IMR-90 (cell line): ENCODE data around the gene NTM. TPM values are rescaled to one million over a fixed set of nuclear protein-coding genes. Genes with fewer than 3 reads are reported as not detected.

Experiments used
- ATAC-seq: fragments of 200-7000 bp; cut with Tn5 transposase; 2 replicates; pipeline ENCODE4 v1.9.1; 2020; ENCODE audit warnings: low read depth, mild to moderate bottlenecking, moderate library complexity
- BruUV-seq: library from RNA; stranded (reverse); fragments of 400-500 nt; replicated peaks from 2 replicates; lab custom pipeline; 2021; lab: Mats Ljungman, UMichigan
- CTCF ChIA-PET: fragments of 300-600 bp; formaldehyde crosslinking; extraction: SDS; loops from one replicate; lab custom pipeline; 2021; ENCODE audit warnings: antibody characterized with exemption; lab: Yijun Ruan, JAX
- POLR2A ChIA-PET: fragments of 300-600 bp; sonication (Branson Sonifier 250); formaldehyde crosslinking; loops from one replicate; lab custom pipeline; 2022; ENCODE audit warnings: antibody characterized with exemption; ENCODE audit not compliant: unreplicated experiment; lab: Charles Lee
- DNase-seq: peaks from one replicate; pipeline ENCODE4 v3.0.0; 2013
- H2AFZ ChIP-seq: replicated peaks from 2 replicates; pipeline ENCODE3; 2013; ENCODE audit warnings: low read length, mild to moderate bottlenecking; ENCODE audit not compliant: poor library complexity
- H2AK5ac ChIP-seq: 2 replicates; pipeline ENCODE4 v1.6.1; 2013; ENCODE audit warnings: low read depth, low read length, inconsistent platforms
- H2AK9ac ChIP-seq: replicated peaks from 2 replicates; pipeline ENCODE3; 2013; ENCODE audit warnings: mild to moderate bottlenecking, low read depth, low read length, moderate library complexity; ENCODE audit not compliant: poor library complexity
- H2BK120ac ChIP-seq: 2 replicates; pipeline ENCODE4 v1.6.1; 2013; ENCODE audit warnings: low read depth, low read length, inconsistent platforms
- H2BK15ac ChIP-seq: 3 replicates; pipeline ENCODE4 v1.6.1; 2013; ENCODE audit warnings: low read depth, low read length, inconsistent platforms
- H2BK20ac ChIP-seq: 2 replicates; pipeline ENCODE4 v1.6.1; 2013; ENCODE audit warnings: low read depth, mild to moderate bottlenecking, inconsistent platforms, low read length, moderate library complexity
- H2BK5ac ChIP-seq: 2 replicates; pipeline ENCODE4 v1.6.1; 2013; ENCODE audit warnings: mild to moderate bottlenecking, low read depth, low read length, inconsistent platforms; ENCODE audit not compliant: poor library complexity, severe bottlenecking
- H3K14ac ChIP-seq: replicated peaks from 2 replicates; pipeline ENCODE4 v1.6.1; 2013; ENCODE audit warnings: low read depth, low read length, inconsistent platforms
- H3K18ac ChIP-seq: 2 replicates; pipeline ENCODE4 v1.6.1; 2013; ENCODE audit warnings: low read depth, low read length, control low read depth
- H3K23ac ChIP-seq: 2 replicates; pipeline ENCODE4 v1.6.1; 2013; ENCODE audit warnings: low read depth, low read length, inconsistent platforms
- H3K27ac ChIP-seq: 2 replicates; pipeline ENCODE4 v1.5.1; 2013; ENCODE audit warnings: mild to moderate bottlenecking, control low read depth, low read length; ENCODE audit not compliant: insufficient read depth
- H3K27me3 ChIP-seq: 2 replicates; pipeline ENCODE4 v1.6.1; 2013; ENCODE audit warnings: low read length; ENCODE audit not compliant: control insufficient read depth, insufficient read depth
- H3K36me3 ChIP-seq: 2 replicates; pipeline ENCODE4 v1.6.1; 2013; ENCODE audit warnings: low read length, mixed read lengths; ENCODE audit not compliant: control insufficient read depth, insufficient read depth
- H3K4ac ChIP-seq: 2 replicates; pipeline ENCODE4 v1.6.1; 2013; ENCODE audit warnings: low read depth, low read length, inconsistent platforms
- H3K4me1 ChIP-seq: 2 replicates; pipeline ENCODE4 v1.6.1; 2013; ENCODE audit warnings: low read length, mixed read lengths; ENCODE audit not compliant: control insufficient read depth, insufficient read depth
- H3K4me2 ChIP-seq: 2 replicates; pipeline ENCODE4 v1.6.1; 2013; ENCODE audit warnings: low read depth, mild to moderate bottlenecking, control low read depth, low read length, moderate library complexity
- H3K4me3 ChIP-seq: 2 replicates; pipeline ENCODE4 v1.5.1; 2013; ENCODE audit warnings: low read depth, mild to moderate bottlenecking, control low read depth, low read length, moderate library complexity; ENCODE audit not compliant: insufficient read depth
- H3K56ac ChIP-seq: 2 replicates; pipeline ENCODE4 v1.6.1; 2013; ENCODE audit warnings: low read length, inconsistent platforms; ENCODE audit not compliant: insufficient read depth; ENCODE audit errors: extremely low read depth
- H3K79me1 ChIP-seq, 2 experiments: 2 replicates each; pipeline ENCODE4 v1.6.1; 2013; ENCODE audit warnings: low read length in 2 of 2, inconsistent platforms in 1 of 2, low read depth in 1 of 2
- H3K9ac ChIP-seq: 2 replicates; pipeline ENCODE4 v1.6.1; 2013; ENCODE audit warnings: low read depth, low read length, control low read depth
- H3K9me1 ChIP-seq: 2 replicates; pipeline ENCODE4 v1.6.1; 2013; ENCODE audit warnings: low read length, inconsistent platforms; ENCODE audit not compliant: insufficient read depth
- H3K9me3 ChIP-seq: 2 replicates; pipeline ENCODE4 v1.6.1; 2013; ENCODE audit warnings: low read length; ENCODE audit not compliant: control insufficient read depth, insufficient read depth
- H4K20me1 ChIP-seq: 2 replicates; pipeline ENCODE4 v1.6.1; 2013; ENCODE audit warnings: low read length, inconsistent platforms; ENCODE audit not compliant: insufficient read depth
- H4K5ac ChIP-seq: 2 replicates; pipeline ENCODE4 v1.6.1; 2013; ENCODE audit warnings: mild to moderate bottlenecking, low read depth, low read length, control low read depth
- H4K8ac ChIP-seq, 2 experiments: 2 replicates each; pipeline ENCODE4 v1.6.1; 2013; ENCODE audit warnings: low read depth in 2 of 2, low read length in 2 of 2, control low read depth in 1 of 2, inconsistent platforms in 1 of 2
- H4K91ac ChIP-seq: 2 replicates; pipeline ENCODE4 v1.6.1; 2013; ENCODE audit warnings: low read depth, low read length, inconsistent platforms; ENCODE audit not compliant: insufficient read depth
- CEBPB ChIP-seq: IDR thresholded peaks from 2 replicates; pipeline ENCODE4 v1.6.1; 2012; ENCODE audit warnings: low read depth, low read length, improper control_type of control experiment
- MXI1 ChIP-seq: IDR thresholded peaks from 2 replicates; pipeline ENCODE4 v1.6.1; 2012; ENCODE audit warnings: low read depth, mild to moderate bottlenecking, low read length, moderate library complexity, borderline replicate concordance
- POLR2A ChIP-seq: IDR thresholded peaks from 2 replicates; pipeline ENCODE4 v1.6.1; 2012; ENCODE audit warnings: mild to moderate bottlenecking, low read depth, low read length
- RCOR1 ChIP-seq: IDR thresholded peaks from 2 replicates; pipeline ENCODE4 v1.6.1; 2012; ENCODE audit warnings: mild to moderate bottlenecking, low read length, improper control_type of control experiment; ENCODE audit not compliant: insufficient replicate concordance
- dilution Hi-C: fragments of 300-500 bp; cut with HindIII; formaldehyde crosslinking; loops from one replicate; pipeline ENCODE4 v1.14.3; 2018; ENCODE audit warnings: low sequenced_read_pairs; ENCODE audit not compliant: unreplicated experiment
- in situ Hi-C: fragments of 300-500 bp; cut with MboI; formaldehyde crosslinking; loops from 3 replicates; pipeline ENCODE4 v1.14.3; 2019; ENCODE audit warnings: low sequenced_read_pairs, inconsistent platforms, mixed read lengths
- intact Hi-C: fragments of 100-400 bp; cut with micrococcal nuclease; formaldehyde crosslinking; loops from 2 replicates; pipeline ENCODE4 v1.10.0; 2022
- polyA plus RNA-seq, 3 experiments: library from polyadenylated mRNA; depleted of rRNA; stranded (reverse); fragments of >200 nt; gene quantifications; 2 replicates each; pipeline ENCODE4 v1.2.3, GENCODE V29; 2012; ENCODE audit warnings: low replicate concordance in 1 of 3
- total RNA-seq: library from RNA; depleted of rRNA; stranded (reverse); fragments of >200 nt; gene quantifications from 2 replicates; pipeline ENCODE4 v1.2.3, GENCODE V29; 2012
- TF ChIP-seq, protein P1 (sequence below): conservative IDR thresholded peaks from 2 replicates; pipeline ENCODE4 v1.5.1; 2012; ENCODE audit warnings: mild to moderate bottlenecking, low read depth, low read length, improper control_type of control experiment

Gene NTM
- total and polyA plus RNA-seq, 2 of the 4 experiments (the other 2 are of a cell fraction), result 19.5 to 25.5 TPM

DNA sequence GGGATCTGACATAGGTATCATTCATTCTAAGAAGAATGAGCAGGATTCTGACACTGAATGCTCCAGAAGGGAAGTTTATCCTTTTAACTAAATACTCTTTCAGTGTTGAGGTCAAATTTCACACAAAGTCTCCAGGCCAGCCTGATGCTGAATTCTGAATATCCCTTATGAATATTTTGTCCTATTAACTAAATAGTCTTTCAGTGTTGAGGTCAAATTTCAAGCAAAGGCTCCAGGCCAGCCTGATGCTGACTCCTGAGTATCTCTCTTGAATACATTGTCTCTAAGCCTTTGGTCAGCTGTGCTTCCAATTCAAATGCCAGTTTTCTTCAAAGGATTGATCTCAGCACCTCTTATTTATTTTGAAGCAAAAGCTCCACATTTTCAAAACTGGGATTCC lies 676.8 kb downstream of the NTM start:
- H4K91ac ChIP-seq, result peak overlapping the region; percentile 47; the same call in 1 of the 2 replicates
- peak; percentile 67 for ATAC-seq
- in situ Hi-C loops, result no loop called here
- no peaks in the 10 kb centered on the region for H4K20me1 ChIP-seq
- BruUV-seq, result no TSS peak
- peak; percentile 34 for DNase-seq
- H2AK9ac ChIP-seq, result no peak overlapping the region
- peak overlapping the region; percentile 65 for H4K5ac ChIP-seq
- peak overlapping the region; percentile 41 for H2BK5ac ChIP-seq
- peak overlapping the region; percentile 42; the same call in 1 of the 2 replicates for H3K27ac ChIP-seq
- dilution Hi-C loops, result no loop called here
- peak overlapping the region; percentile 12 for H3K4me2 ChIP-seq
- H3K14ac ChIP-seq, result peak overlapping the region; percentile 75
- POLR2A ChIA-PET, result interaction anchor here (1.2 kb wide), 1 partner anchor 9 kb away, joined by 3 read pairs; no protein-coding TSS in a partner anchor
- peak overlapping the region in 1 of 2 experiments; percentile 68; a peak in 1 of 4 replicates for H4K8ac ChIP-seq
- no peak for TF ChIP-seq MXI1
- TF ChIP-seq, protein P1, sequence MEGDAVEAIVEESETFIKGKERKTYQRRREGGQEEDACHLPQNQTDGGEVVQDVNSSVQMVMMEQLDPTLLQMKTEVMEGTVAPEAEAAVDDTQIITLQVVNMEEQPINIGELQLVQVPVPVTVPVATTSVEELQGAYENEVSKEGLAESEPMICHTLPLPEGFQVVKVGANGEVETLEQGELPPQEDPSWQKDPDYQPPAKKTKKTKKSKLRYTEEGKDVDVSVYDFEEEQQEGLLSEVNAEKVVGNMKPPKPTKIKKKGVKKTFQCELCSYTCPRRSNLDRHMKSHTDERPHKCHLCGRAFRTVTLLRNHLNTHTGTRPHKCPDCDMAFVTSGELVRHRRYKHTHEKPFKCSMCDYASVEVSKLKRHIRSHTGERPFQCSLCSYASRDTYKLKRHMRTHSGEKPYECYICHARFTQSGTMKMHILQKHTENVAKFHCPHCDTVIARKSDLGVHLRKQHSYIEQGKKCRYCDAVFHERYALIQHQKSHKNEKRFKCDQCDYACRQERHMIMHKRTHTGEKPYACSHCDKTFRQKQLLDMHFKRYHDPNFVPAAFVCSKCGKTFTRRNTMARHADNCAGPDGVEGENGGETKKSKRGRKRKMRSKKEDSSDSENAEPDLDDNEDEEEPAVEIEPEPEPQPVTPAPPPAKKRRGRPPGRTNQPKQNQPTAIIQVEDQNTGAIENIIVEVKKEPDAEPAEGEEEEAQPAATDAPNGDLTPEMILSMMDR, result no peak
- no peak for TF ChIP-seq CEBPB
- no peak for TF ChIP-seq RCOR1
- TF ChIP-seq POLR2A, result no peak
- intact Hi-C loops, result no loop called here
- peaks cover 5 to 43% of the 10 kb centered on the region in 2 experiments; a peak in 3 of 4 replicates for H3K79me1 ChIP-seq
- H3K4me1 ChIP-seq, result peaks cover 17% of the 10 kb centered on the region
- H3K27me3 ChIP-seq, result no peaks in the 10 kb centered on the region
- peaks cover 14% of the 10 kb centered on the region for H3K9me1 ChIP-seq
- peak overlapping the region; percentile 72; the same call in 1 of the 2 replicates for H2BK120ac ChIP-seq
- H3K23ac ChIP-seq, result peak overlapping the region; percentile 35; the same call in 1 of the 2 replicates
- no peak overlapping the region; the same call in 1 of the 2 replicates for H2BK20ac ChIP-seq
- 0 out of 2 replicates have a peak overlapping the region, but pooled peaks have one; percentile 1 for H3K56ac ChIP-seq
- H3K9me3 ChIP-seq, result no peaks in the 10 kb centered on the region
- no peak overlapping the region for H2AFZ ChIP-seq
- peak overlapping the region; percentile 73 for H3K4ac ChIP-seq
- H2BK15ac ChIP-seq, result peak overlapping the region; percentile 47; the same call in 1 of the 3 replicates
- H3K9ac ChIP-seq, result no peak overlapping the region
- CTCF ChIA-PET, result interaction anchor here (0.6 kb wide), 1 partner anchor 10 kb away, joined by 5 read pairs; no protein-coding TSS in a partner anchor
- H3K36me3 ChIP-seq, result no peaks in the 10 kb centered on the region
- H3K4me3 ChIP-seq, result no peak overlapping the region
- peak overlapping the region; percentile 84 for H3K18ac ChIP-seq
- no peak overlapping the region for H2AK5ac ChIP-seq
